GM23338 (cell line): ENCODE results near the gene GRIP2.

Experiments
- CREB1 ChIP-seq: fragments of 250-450 bp; sonication (Bioruptor Pico); IDR thresholded peaks from 2 replicates; pipeline ENCODE4 v1.5.0; 2020; ENCODE audit warnings: low read depth, mild to moderate bottlenecking, moderate library complexity
- CTCF ChIP-seq, 2 experiments: fragments of 200-600 bp in 1 of 2; sonication (generic) in 1 of 2; conservative IDR thresholded peaks; 2 replicates each; pipeline versions ENCODE4 v1.5.1 to v1.6.1; 2016 to 2017; ENCODE audit warnings: antibody characterized with exemption in 2 of 2, low read depth in 2 of 2, mild to moderate bottlenecking in 2 of 2, moderate library complexity in 1 of 2
- EZH2 ChIP-seq: fragments of 200-600 bp; sonication (generic); IDR thresholded peaks from one replicate; pipeline ENCODE4 v1.8.0; 2017; ENCODE audit warnings: antibody characterized with exemption, mild to moderate bottlenecking, low read depth; ENCODE audit not compliant: unreplicated experiment
- EZH2phosphoT487 ChIP-seq: fragments of 200-600 bp; sonication (generic); IDR thresholded peaks from one replicate; pipeline ENCODE4 v1.8.1; 2018; ENCODE audit warnings: antibody characterized with exemption; ENCODE audit not compliant: unreplicated experiment
- POLR2AphosphoS5 ChIP-seq: IDR thresholded peaks from 2 replicates; pipeline ENCODE4 v1.6.1; 2016; ENCODE audit warnings: antibody characterized with exemption, low read depth
- TF ChIP-seq, protein P1 (sequence below): IDR thresholded peaks from one replicate; pipeline ENCODE4 v1.6.1; 2018; ENCODE audit warnings: antibody characterized with exemption; ENCODE audit not compliant: unreplicated experiment

GRCh38 chr3:14441920-14442300 lies 98.2 kb downstream of the GRIP2 start:
- no peak for TF ChIP-seq CREB1
- TF ChIP-seq CTCF (conservative IDR thresholded peaks at IDR 0.05; ENCODE audit: low read depth in 2 of 2), result no peak
- TF ChIP-seq, protein P1, sequence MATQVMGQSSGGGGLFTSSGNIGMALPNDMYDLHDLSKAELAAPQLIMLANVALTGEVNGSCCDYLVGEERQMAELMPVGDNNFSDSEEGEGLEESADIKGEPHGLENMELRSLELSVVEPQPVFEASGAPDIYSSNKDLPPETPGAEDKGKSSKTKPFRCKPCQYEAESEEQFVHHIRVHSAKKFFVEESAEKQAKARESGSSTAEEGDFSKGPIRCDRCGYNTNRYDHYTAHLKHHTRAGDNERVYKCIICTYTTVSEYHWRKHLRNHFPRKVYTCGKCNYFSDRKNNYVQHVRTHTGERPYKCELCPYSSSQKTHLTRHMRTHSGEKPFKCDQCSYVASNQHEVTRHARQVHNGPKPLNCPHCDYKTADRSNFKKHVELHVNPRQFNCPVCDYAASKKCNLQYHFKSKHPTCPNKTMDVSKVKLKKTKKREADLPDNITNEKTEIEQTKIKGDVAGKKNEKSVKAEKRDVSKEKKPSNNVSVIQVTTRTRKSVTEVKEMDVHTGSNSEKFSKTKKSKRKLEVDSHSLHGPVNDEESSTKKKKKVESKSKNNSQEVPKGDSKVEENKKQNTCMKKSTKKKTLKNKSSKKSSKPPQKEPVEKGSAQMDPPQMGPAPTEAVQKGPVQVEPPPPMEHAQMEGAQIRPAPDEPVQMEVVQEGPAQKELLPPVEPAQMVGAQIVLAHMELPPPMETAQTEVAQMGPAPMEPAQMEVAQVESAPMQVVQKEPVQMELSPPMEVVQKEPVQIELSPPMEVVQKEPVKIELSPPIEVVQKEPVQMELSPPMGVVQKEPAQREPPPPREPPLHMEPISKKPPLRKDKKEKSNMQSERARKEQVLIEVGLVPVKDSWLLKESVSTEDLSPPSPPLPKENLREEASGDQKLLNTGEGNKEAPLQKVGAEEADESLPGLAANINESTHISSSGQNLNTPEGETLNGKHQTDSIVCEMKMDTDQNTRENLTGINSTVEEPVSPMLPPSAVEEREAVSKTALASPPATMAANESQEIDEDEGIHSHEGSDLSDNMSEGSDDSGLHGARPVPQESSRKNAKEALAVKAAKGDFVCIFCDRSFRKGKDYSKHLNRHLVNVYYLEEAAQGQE, result no peak
- TF ChIP-seq EZH2phosphoT487, result no peak
- no peak for TF ChIP-seq EZH2
- TF ChIP-seq POLR2AphosphoS5, result no peak
